Keratinocyte (primary cell): ENCODE results near the gene WASHC2C.
"Not testable (repeated sequence)": the region's sequence is repeated elsewhere in the genome, so short reads cannot be mapped to it uniquely, and the experiment has no call there.

Experiments used
- CTCF ChIP-seq, 3 experiments: IDR thresholded peaks in 1 of 3; conservative IDR thresholded peaks in 1 of 3; optimal IDR thresholded peaks in 1 of 3; 2 replicates in 2 of 3; 3 replicates in 1 of 3; pipeline versions ENCODE3 to v1.5.1; 2011; ENCODE audit warnings: low read length in 3 of 3, mild to moderate bottlenecking in 3 of 3, moderate library complexity in 2 of 3, control low read depth in 1 of 3, inconsistent platforms in 1 of 3; ENCODE audit not compliant: insufficient read depth in 2 of 3; ENCODE audit errors: extremely low read depth in 1 of 3
- EZH2 ChIP-seq: IDR thresholded peaks from one replicate; pipeline ENCODE4 v1.6.1; 2012; ENCODE audit warnings: inconsistent platforms, mild to moderate bottlenecking, low read length, moderate library complexity

- not testable (repeated sequence) for TF ChIP-seq CTCF (optimal IDR thresholded peaks at IDR 0.05 in 1 of 3, IDR thresholded peaks at IDR 0.05 in 1 of 3, conservative IDR thresholded peaks at IDR 0.05 in 1 of 3; ENCODE audit: extremely low read depth in 1 of 3, insufficient read depth in 2 of 3, low read length in 3 of 3); EZH2
These were observed 85.9 kb downstream of the WASHC2C start for GRCh38 chr10:45812959-45813358.
